Neuronal stem cell (in vitro differentiated cells): ENCODE measurements around the gene PTGES2.

Experiments
- DNase-seq: peaks from one replicate; pipeline ENCODE4 v3.0.0-alpha.2; 2013; ENCODE audit warnings: low spot score
- H2AFZ ChIP-seq: one replicate; pipeline ENCODE4 v1.6.1; 2013; ENCODE audit warnings: mild to moderate bottlenecking, low read length, inconsistent platforms
- H2AK5ac ChIP-seq: 2 replicates; pipeline ENCODE4 v1.6.1; 2013; ENCODE audit warnings: low read depth, mild to moderate bottlenecking, inconsistent platforms, low read length, moderate library complexity, mixed read lengths
- H2BK120ac ChIP-seq: 2 replicates; pipeline ENCODE4 v1.6.1; 2013; ENCODE audit warnings: low read depth, mild to moderate bottlenecking, inconsistent platforms, low read length, moderate library complexity, mixed read lengths
- H2BK12ac ChIP-seq: one replicate; pipeline ENCODE4 v1.6.1; 2013; ENCODE audit warnings: low read length, inconsistent platforms
- H2BK15ac ChIP-seq: 2 replicates; pipeline ENCODE4 v1.6.1; 2013; ENCODE audit warnings: mild to moderate bottlenecking, low read length, inconsistent platforms, mixed read lengths
- H2BK5ac ChIP-seq: one replicate; pipeline ENCODE4 v1.6.1; 2013; ENCODE audit warnings: inconsistent platforms, mild to moderate bottlenecking, low read length, moderate library complexity
- H3K14ac ChIP-seq: one replicate; pipeline ENCODE4 v1.6.1; 2013; ENCODE audit warnings: low read length, inconsistent platforms
- H3K18ac ChIP-seq: 2 replicates; pipeline ENCODE4 v1.6.1; 2013; ENCODE audit warnings: low read length, inconsistent platforms
- H3K23ac ChIP-seq: 2 replicates; pipeline ENCODE4 v1.6.1; 2013; ENCODE audit warnings: low read depth, mild to moderate bottlenecking, mixed read lengths, low read length, inconsistent platforms; ENCODE audit not compliant: poor library complexity
- H3K27ac ChIP-seq: replicated peaks from 3 replicates; pipeline ENCODE4 v1.5.1; 2013; ENCODE audit warnings: low read length, inconsistent platforms
- H3K27me3 ChIP-seq, 3 experiments: 2 replicates each; pipeline ENCODE4 v1.6.1; 2013; ENCODE audit warnings: low read length in 3 of 3, mild to moderate bottlenecking in 2 of 3, inconsistent platforms in 1 of 3, low read depth in 1 of 3, mixed read lengths in 1 of 3, moderate library complexity in 1 of 3; ENCODE audit not compliant: control insufficient read depth in 3 of 3, insufficient read depth in 3 of 3
- H3K36me3 ChIP-seq, 2 donors: replicated peaks in 1 of 2; 2 replicates each; pipeline ENCODE4 v1.6.1; 2013; ENCODE audit warnings: low read length in 2 of 2; ENCODE audit not compliant: control insufficient read depth in 2 of 2, insufficient read depth in 2 of 2
- H3K4ac ChIP-seq: 2 replicates; pipeline ENCODE4 v1.6.1; 2013; ENCODE audit warnings: inconsistent platforms, mild to moderate bottlenecking, low read length, moderate library complexity
- H3K4me1 ChIP-seq, 2 donors: 1 replicate in 1 of 2; 2 replicates in 1 of 2; pipeline ENCODE4 v1.6.1; 2013; ENCODE audit warnings: low read length in 2 of 2, low read depth in 1 of 2; ENCODE audit not compliant: control insufficient read depth in 2 of 2, insufficient read depth in 1 of 2
- H3K4me2 ChIP-seq: one replicate; pipeline ENCODE4 v1.6.1; 2013; ENCODE audit warnings: mild to moderate bottlenecking, low read length, inconsistent platforms; ENCODE audit not compliant: insufficient read depth, poor library complexity, severe bottlenecking
- H3K4me3 ChIP-seq, 2 donors: 2 replicates each; pipeline ENCODE4 v1.5.1; 2013; ENCODE audit warnings: low read length in 2 of 2, mild to moderate bottlenecking in 2 of 2, inconsistent platforms in 1 of 2, moderate library complexity in 1 of 2
- H3K79me1 ChIP-seq: one replicate; pipeline ENCODE4 v1.6.1; 2013; ENCODE audit warnings: low read depth, mild to moderate bottlenecking, inconsistent platforms, low read length, moderate library complexity
- H3K9ac ChIP-seq: one replicate; pipeline ENCODE4 v1.6.1; 2013; ENCODE audit warnings: mild to moderate bottlenecking, low read depth, low read length, inconsistent platforms; ENCODE audit not compliant: poor library complexity
- H3K9me3 ChIP-seq, 2 donors: replicated peaks in 1 of 2; 2 replicates each; pipeline versions ENCODE3 to v1.6.1; 2013; ENCODE audit warnings: low read length in 2 of 2, mild to moderate bottlenecking in 2 of 2, inconsistent platforms in 1 of 2, low read depth in 1 of 2, mixed read lengths in 1 of 2, moderate library complexity in 1 of 2; ENCODE audit not compliant: control insufficient read depth in 2 of 2, insufficient read depth in 1 of 2
- H4K8ac ChIP-seq: one replicate; pipeline ENCODE4 v1.6.1; 2013; ENCODE audit warnings: low read depth, mild to moderate bottlenecking, inconsistent platforms, low read length, moderate library complexity
- H4K91ac ChIP-seq: one replicate; pipeline ENCODE4 v1.6.1; 2013; ENCODE audit warnings: low read length, low read depth, mild to moderate bottlenecking, inconsistent platforms; ENCODE audit not compliant: poor library complexity
- WGBS, 2 donors: extraction: QIAGEN DNeasy Blood & Tissue Kit; methylation state at CpG; one replicate each; pipeline ENCODE4 v1.1.7; 2013; ENCODE audit warnings: missing lambda C conversion rate in 2 of 2, mixed read lengths in 1 of 2; ENCODE audit not compliant: insufficient read length in 2 of 2, insufficient replicate concordance in 1 of 2; ENCODE audit errors: extremely low coverage in 2 of 2; 5-methylcytosine and 5-hydroxymethylcytosine counted together

Gene PTGES2

GRCh38 chr9:128081056-128081455, 46.5 kb downstream of the PTGES2 start:
- Histone ChIP-seq H4K91ac (no peak overlapping the region), H2BK15ac (no peak overlapping the region), H2BK12ac (no peak overlapping the region), H3K36me3 (peaks cover 0 to 15% of the 10 kb centered on the region in 2 donors), H2AK5ac (no peak overlapping the region), H2AFZ (no peak overlapping the region), H3K9me3 (peaks cover 0 to 4% of the 10 kb centered on the region in 2 donors), H3K4ac (no peak overlapping the region), H3K4me2 (no peak overlapping the region), H4K8ac (no peak overlapping the region), H3K14ac (no peak overlapping the region), H2BK120ac (no peak overlapping the region), H3K18ac (no peak overlapping the region), H3K23ac (no peak overlapping the region), H3K27me3 (no peaks in the 10 kb centered on the region), H3K79me1 (no peaks in the 10 kb centered on the region), H2BK5ac (no peak overlapping the region), H3K4me3 (no peak overlapping the region), H3K9ac (no peak overlapping the region), H3K4me1 (peaks cover 15 to 16% of the 10 kb centered on the region in 2 donors), H3K27ac (peak overlapping the region; percentile 93)
- no CpG with 5 or more reads among the region's 3 CpGs for WGBS, 2 donors
- no peak for DNase-seq

- H3K4ac ChIP-seq = no peak overlapping the region
- H3K79me1 ChIP-seq = no peaks in the 10 kb centered on the region
- WGBS, 2 donors = no CpG with 5 or more reads among the region's 5 CpGs
- peaks cover 0 to 4% of the 10 kb centered on the region in 2 donors for H3K9me3 ChIP-seq
- H3K36me3 ChIP-seq = peaks cover 0 to 9% of the 10 kb centered on the region in 2 donors
- H3K4me2 ChIP-seq = no peak overlapping the region
- H2AK5ac ChIP-seq = no peak overlapping the region
- no peak overlapping the region for H3K18ac ChIP-seq
- H2BK15ac ChIP-seq = no peak overlapping the region
- H3K23ac ChIP-seq = no peak overlapping the region
- H2BK120ac ChIP-seq = no peak overlapping the region
- no peak overlapping the region for H2BK5ac ChIP-seq
- no peak overlapping the region for H4K91ac ChIP-seq
- no peak for DNase-seq
- H4K8ac ChIP-seq = no peak overlapping the region
- no peak overlapping the region for H3K9ac ChIP-seq
- H2AFZ ChIP-seq = no peak overlapping the region
- H3K4me1 ChIP-seq = peaks cover 15 to 16% of the 10 kb centered on the region in 2 donors
- H3K27ac ChIP-seq = peak overlapping the region; percentile 93
- no peak overlapping the region for H3K14ac ChIP-seq
- H3K27me3 ChIP-seq = no peaks in the 10 kb centered on the region
- no peak overlapping the region for H3K4me3 ChIP-seq
- H2BK12ac ChIP-seq = no peak overlapping the region
Measured at GRCh38 chr9:128080206-128080605, 47.3 kb downstream of the PTGES2 start.

GRCh38 chr9:128078504-128079434, 48.8 kb downstream of the PTGES2 start:
- no peaks in the 10 kb centered on the region for H3K79me1 ChIP-seq
- no peak overlapping the region for H2AK5ac ChIP-seq
- no peak overlapping the region for H3K9ac ChIP-seq
- no peak overlapping the region for H3K18ac ChIP-seq
- H2BK5ac ChIP-seq = no peak overlapping the region
- no peak overlapping the region for H2BK120ac ChIP-seq
- H3K27ac ChIP-seq = no peak overlapping the region
- no peaks in the 10 kb centered on the region for H3K27me3 ChIP-seq
- H3K4me3 ChIP-seq = no peak overlapping the region
- no peak for DNase-seq
- H3K4ac ChIP-seq = no peak overlapping the region
- H3K23ac ChIP-seq = no peak overlapping the region
- H3K36me3 ChIP-seq = peaks cover 0 to 9% of the 10 kb centered on the region in 2 donors
- peaks cover 0 to 4% of the 10 kb centered on the region in 2 donors for H3K9me3 ChIP-seq
- no peak overlapping the region for H2BK15ac ChIP-seq
- no CpG with 5 or more reads among the region's 11 CpGs for WGBS, 2 donors
- H3K4me2 ChIP-seq = no peak overlapping the region
- no peak overlapping the region for H2AFZ ChIP-seq
- H3K4me1 ChIP-seq = peaks cover 15 to 16% of the 10 kb centered on the region in 2 donors
- H4K8ac ChIP-seq = no peak overlapping the region
- no peak overlapping the region for H4K91ac ChIP-seq
- H2BK12ac ChIP-seq = no peak overlapping the region
- no peak overlapping the region for H3K14ac ChIP-seq

GRCh38 chr9:128077847-128078503, 49.6 kb downstream of the PTGES2 start:
- Histone ChIP-seq H3K4me1 (peaks cover 15 to 17% of the 10 kb centered on the region in 2 donors), H3K4me2 (no peak overlapping the region), H3K79me1 (no peaks in the 10 kb centered on the region), H3K9ac (no peak overlapping the region), H2BK5ac (no peak overlapping the region), H4K91ac (no peak overlapping the region), H2AK5ac (no peak overlapping the region), H3K27ac (no peak overlapping the region), H3K14ac (no peak overlapping the region), H2BK12ac (no peak overlapping the region), H3K4me3 (no peak overlapping the region), H3K9me3 (peaks cover 0 to 4% of the 10 kb centered on the region in 2 donors), H3K23ac (no peak overlapping the region), H3K4ac (no peak overlapping the region), H2BK120ac (no peak overlapping the region), H2AFZ (no peak overlapping the region), H3K18ac (no peak overlapping the region), H3K27me3 (no peaks in the 10 kb centered on the region), H2BK15ac (no peak overlapping the region), H3K36me3 (peaks cover 0 to 9% of the 10 kb centered on the region in 2 donors), H4K8ac (no peak overlapping the region)
- DNase-seq = no peak
- no CpG with 5 or more reads among the region's 7 CpGs for WGBS, 2 donors
